ENCODE measurements around the gene CDKAL1.

CDKAL1 gene

GRCh38 chr6:21037453-21037852 is 503.2 kb downstream of the CDKAL1 start:
- TF ChIP-seq CTCF (conservative IDR thresholded peaks at IDR 0.05): no peak

GRCh38 chr6:21039926-21040325 is 505.7 kb downstream of the CDKAL1 start:
- no peak for TF ChIP-seq CTCF (conservative IDR thresholded peaks at IDR 0.05)

More at GRCh38 chr6:21037453-21037852, 503.2 kb downstream of the CDKAL1 start:
- no peak overlapping the region for H3K27ac ChIP-seq

GRCh38 chr6:21045135-21045700 is 511.0 kb downstream of the CDKAL1 start:
- no peak for TF ChIP-seq CTCF (conservative IDR thresholded peaks at IDR 0.05)
- peak overlapping the region; percentile 59 for H3K27ac ChIP-seq

More at GRCh38 chr6:21039926-21040325, 505.7 kb downstream of the CDKAL1 start:
- H3K27ac ChIP-seq: no peak overlapping the region

GRCh38 chr6:21046276-21046675 is 512.0 kb downstream of the CDKAL1 start:
- no peak for TF ChIP-seq CTCF (conservative IDR thresholded peaks at IDR 0.05)
- H3K27ac ChIP-seq: peak overlapping the region; percentile 59; the same call in 1 of the 2 replicates

GRCh38 chr6:21048047-21048446 is 513.8 kb downstream of the CDKAL1 start:
- no peak for TF ChIP-seq CTCF (conservative IDR thresholded peaks at IDR 0.05)
- H3K27ac ChIP-seq: no peak overlapping the region

- no peak for TF ChIP-seq CTCF (conservative IDR thresholded peaks at IDR 0.05)
- no peak overlapping the region for H3K27ac ChIP-seq
Measured at GRCh38 chr6:21049148-21049547, 514.9 kb downstream of the CDKAL1 start.

- H3K27ac ChIP-seq: no peak overlapping the region
- no peak for TF ChIP-seq CTCF (conservative IDR thresholded peaks at IDR 0.05)
Measured at GRCh38 chr6:21049572-21049971, 515.3 kb downstream of the CDKAL1 start.
